GM18499 (cell line): ENCODE results near the gene AUNIP.

Experiments
- ATAC-seq: cut with Tn5 transposase; IDR thresholded peaks from one replicate; pipeline ENCODE4 v1.9.1; 2021; ENCODE audit warnings: moderate number of reproducible peaks; ENCODE audit not compliant: insufficient read depth, unreplicated experiment

Gene AUNIP

DNA sequence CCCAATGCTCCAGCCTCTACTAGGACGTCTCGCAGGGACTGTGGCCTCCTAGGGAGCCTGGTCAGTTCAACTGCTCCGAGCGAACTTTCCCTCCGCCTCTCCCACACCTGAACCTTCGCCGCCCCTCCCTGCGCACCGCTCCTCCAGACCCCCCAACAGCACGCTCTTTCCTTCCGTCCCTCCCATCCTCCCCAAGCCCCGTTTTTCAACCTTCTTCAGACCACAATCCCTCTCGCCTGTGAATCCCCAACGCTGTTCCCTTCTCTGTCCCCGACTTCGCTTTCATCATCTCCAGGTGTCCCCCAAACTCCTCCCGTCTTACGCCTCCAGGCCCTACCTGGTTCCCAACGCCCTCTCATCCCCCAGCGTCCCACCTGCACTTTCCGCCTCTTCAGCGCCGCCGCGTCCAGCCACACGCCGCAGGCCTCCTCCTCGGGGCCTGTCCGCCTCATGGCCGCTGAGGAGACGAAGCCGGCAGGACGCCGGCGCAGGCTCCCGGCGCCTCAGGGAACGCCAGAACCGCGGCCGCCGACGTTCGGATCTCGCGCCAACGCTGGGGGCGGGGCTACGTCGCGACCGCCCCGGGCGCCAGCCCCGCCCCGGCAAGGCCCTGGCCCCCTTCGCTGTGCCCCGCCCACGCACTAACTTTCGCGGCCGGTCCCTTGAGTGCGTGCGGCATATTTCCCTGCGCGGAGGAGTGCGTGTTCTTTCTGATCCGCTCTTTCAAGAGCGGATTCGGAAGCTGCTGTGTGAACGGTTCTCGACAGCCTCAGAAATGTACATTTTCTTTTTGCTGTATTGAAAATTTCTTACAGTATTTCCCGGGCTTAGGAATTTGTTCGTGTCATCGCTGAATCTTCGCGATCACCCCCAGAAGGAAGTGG is at the start of gene AUNIP:
Gene AUNIP, minus strand, starts transcription at position 552 of the 884 bp plus-strand sequence. Its CDS starts 100 bp downstream, at position 452.
- no peak for ATAC-seq

GRCh38 chr1:25909040-25909439 is 49.8 kb upstream of the AUNIP start:
- ATAC-seq: no peak

GRCh38 chr1:25908161-25908560 is 48.9 kb upstream of the AUNIP start:
- ATAC-seq: no peak

DNA sequence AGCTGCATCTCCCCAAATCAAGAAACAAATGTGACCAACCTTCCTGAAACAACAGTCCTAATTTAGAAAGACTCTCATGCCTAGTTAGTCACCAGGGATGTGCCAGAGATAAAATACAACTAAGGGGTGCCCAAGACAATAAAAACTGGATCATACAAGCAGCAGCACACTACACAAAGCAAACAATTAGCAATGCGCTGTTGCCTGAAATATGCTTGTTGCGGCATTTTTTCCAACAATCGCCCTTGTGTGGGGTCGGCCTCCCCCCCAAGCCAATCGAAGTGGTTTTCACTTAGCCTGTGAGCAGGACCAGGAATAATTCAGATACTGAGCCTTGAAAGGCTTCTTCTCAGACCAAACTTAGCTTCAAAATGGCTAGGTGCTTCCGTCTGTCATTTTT is 48.3 kb upstream of the AUNIP start:
- no peak for ATAC-seq

DNA sequence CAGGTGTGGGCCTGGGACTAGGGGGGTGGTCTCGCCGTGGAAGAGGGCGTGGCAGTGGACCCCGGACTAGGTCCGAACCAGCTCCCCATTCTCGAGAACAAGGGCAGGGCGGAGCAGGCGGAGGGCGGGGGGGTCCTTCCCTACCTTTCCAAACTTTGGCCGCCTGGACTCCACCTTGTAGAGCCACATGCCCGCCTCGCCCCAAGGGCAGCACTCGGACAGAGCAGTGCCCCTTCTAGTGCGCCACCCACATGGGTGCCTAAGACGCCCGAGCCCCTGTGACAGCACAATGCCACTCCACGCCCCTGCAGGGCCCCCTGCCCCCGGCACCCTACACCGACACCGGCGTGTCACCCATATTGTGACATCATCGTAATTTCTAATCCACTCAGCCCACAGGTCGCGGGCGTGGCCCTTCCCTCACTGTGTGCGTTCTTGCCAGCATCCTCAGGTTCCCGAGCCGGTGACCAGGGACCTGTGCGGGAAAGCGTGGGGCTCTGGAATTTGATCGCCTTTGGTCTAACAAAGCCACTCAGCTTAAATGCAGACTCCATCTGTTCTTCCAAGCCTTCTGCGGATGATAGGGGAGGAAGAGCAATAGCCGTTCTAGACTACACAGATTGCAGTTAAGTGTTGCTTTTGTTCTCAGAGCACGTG is 47.5 kb upstream of the AUNIP start:
- no peak for ATAC-seq

- peak; percentile 52 for ATAC-seq
Observed at GRCh38 chr1:25905680-25906643, 46.7 kb upstream of the AUNIP start, which contains the start of gene STMN1. TSS of gene STMN1 (minus strand) at chr1:25906419. CDS start at chr1:25904676, 1,743 bp downstream.

DNA sequence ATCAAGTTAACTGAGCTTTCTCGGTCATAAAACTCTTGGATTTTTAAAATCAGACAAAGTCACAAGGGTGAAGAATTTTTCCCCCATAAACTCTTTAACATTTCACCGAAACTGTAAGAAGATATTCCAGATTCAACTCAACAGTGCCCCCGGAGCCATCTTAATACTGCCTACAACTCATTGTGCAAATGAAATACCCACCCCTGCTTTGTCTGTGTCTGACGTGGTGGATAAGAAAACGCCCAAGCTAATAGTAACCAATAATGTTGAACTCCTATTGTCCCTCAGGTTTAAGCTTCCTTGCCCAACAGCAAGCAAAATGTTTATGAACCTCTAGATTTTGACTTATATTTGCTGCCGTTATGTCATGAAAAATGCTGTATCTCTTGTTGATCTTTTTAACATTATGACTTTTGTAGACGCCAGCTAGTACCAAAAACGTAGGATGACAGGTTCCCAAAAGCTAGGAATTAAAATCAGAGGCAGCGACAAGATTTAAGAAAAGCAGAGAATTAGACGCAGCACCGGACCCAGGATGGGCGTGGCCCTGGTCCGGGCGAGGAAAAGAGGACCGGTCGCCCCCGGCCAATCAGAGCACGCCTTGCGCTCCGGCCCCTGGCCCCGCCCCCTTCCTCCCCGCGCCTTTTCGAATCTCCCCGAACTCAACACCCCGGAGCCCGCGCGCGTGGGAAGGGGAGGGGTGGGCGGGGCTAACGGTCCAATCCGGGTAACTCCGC is 45.9 kb upstream of the AUNIP start:
- no peak for ATAC-seq

GRCh38 chr1:25903986-25904385 is 44.7 kb upstream of the AUNIP start:
- no peak for ATAC-seq

GRCh38 chr1:25902462-25902861 is 43.2 kb upstream of the AUNIP start:
- no peak for ATAC-seq

- no peak for ATAC-seq
Observed at GRCh38 chr1:25900219-25900618, 41.0 kb upstream of the AUNIP start.

- ATAC-seq: no peak
Observed at GRCh38 chr1:25899792-25900191, 40.5 kb upstream of the AUNIP start.

DNA sequence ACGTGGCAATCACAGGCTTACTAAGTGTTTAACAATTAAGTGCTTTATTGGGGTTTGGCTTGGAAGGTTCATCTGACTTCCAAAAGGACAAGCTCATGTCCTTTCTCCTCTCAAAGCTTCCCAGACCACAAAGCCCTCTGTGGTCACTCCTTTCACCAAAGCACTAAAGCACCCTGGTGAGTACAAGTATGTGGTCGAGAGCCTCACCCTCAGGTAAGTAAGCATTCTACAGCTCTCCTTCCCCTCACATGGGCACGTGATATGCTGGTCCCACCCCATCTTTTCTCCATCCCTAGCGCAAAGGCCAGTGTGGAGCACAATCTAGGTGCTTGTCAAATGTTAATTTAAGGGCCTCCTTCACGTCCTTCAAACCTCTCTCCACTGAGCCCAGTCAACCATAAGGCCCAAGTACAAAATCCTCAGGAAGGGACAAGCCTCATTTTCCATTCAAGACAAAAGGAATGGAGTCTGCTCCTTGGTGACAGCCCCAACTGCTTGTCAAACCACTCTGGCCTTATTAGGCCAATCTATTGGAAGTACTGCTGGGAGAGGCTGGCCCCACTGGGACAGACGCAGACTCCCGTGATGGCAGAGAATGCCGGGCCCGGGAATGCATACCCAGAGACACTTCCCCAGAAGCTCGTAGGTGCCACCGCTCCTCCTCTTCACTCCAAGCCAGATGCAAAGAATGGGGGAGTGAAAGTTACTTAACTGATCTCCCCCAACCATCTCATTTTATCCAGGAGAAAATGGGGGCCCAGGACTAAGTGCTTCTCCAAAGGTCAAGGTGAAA is 39.2 kb upstream of the AUNIP start:
- no peak for ATAC-seq

DNA sequence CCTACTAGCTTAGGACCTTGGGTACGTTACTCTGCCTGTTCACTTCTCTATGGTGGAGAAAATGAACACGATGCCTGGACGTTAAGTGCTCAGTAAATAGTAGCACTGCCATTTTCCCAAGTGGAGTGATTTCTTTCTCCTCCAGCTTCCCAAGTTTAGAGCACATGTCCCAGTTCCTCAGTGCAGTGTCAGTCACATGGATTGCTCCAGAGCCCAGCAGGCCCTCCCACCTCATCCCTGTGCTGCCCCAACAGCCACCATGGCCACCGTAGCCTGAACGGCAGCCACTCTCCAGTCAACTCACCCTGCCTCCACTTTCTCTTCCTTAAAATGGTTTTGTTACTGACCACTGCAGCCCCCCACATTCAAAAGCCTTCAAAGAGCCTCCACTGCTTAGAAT is 38.5 kb upstream of the AUNIP start:
- ATAC-seq: no peak

DNA sequence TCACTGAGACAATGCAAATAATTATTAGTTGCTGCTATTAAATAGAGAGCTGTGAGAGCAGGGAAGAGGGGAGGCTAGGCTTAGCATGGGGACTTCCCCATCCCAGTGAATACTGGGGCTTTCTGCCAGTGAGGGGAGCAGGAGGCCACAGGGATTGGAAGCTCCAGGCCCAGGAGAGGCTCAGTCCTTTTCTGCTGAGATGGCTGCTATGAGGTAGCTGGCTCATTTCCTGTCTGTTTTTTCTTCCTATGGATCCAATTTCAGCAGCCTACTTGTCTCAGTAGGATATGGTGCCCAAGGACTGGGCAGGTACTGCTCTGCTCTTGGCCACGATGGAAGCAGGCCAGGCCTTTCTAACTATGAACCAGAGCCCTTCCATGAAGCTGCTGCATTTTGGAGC is 37.0 kb upstream of the AUNIP start:
- no peak for ATAC-seq

DNA sequence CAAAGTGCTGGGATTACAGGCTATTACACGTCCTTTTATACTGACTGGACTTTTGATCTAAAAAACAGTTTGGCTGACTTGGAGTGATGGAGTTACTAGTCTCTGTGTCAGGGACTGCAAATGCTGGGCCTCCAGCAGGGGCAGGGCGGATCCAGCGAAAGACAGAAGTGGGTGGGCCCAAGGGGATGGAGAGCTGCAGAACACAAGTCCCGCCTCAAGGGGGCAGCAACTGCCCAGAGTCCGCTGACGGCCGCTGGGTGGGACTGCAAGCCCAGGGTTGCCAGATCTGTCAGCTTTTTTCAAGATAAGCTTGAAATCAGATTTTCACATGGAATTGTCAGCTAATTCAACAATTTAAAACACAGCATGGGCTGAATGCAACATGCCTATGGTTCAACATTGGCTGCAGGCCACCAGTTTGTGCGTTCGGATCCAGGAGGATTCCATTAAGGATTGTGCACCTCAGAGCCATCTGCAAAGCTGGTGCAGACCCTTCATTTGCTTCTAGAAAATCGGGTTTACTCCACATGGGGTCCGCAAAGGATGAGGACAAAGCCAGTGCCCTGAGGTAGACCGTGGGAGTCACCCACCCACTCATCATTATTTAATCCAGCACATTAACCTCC is 36.2 kb upstream of the AUNIP start:
- peak; percentile 58 for ATAC-seq

DNA sequence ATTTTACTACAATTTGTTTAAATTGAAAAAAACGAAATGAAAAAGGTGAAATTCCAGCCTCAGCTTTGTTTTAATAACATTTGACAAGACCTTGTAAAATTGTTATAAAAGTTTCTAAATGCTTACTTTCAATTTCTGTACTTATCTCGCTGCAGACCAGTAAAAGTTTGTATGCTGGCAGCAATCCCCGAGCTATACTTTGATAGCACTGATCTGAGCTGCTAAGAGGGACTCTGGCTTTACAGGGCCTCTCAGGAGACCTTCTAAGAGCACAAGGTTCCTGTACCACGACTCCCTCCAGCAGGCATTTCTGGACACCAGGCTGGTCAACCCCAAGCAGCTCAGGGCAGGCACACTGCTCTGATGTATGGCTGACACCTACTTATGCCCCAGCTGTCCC is 33.9 kb upstream of the AUNIP start:
- no peak for ATAC-seq

- ATAC-seq: no peak
Observed at GRCh38 chr1:25891606-25892005, 32.3 kb upstream of the AUNIP start.

GRCh38 chr1:25890239-25891034 is 31.2 kb upstream of the AUNIP start:
- no peak for ATAC-seq
